Vagina (tissue), 2 donors: ENCODE results near the gene GLYATL1.

Experiments
- CTCF ChIP-seq, 3 experiments: fragments of 450-650 bp in 2 of 3; fragments of 200-600 bp in 1 of 3; sonication (generic) in 1 of 3; IDR thresholded peaks; one replicate each; pipeline ENCODE4 v1.5.1; 2017 to 2019; ENCODE audit warnings: antibody characterized with exemption in 3 of 3, mild to moderate bottlenecking in 2 of 3, moderate library complexity in 2 of 3
- POLR2A ChIP-seq, 2 donors: fragments of 450-650 bp; IDR thresholded peaks; one replicate each; pipeline ENCODE4 v1.6.1; 2017; ENCODE audit warnings: antibody characterized with exemption in 2 of 2, mild to moderate bottlenecking in 2 of 2, moderate library complexity in 2 of 2
- POLR2AphosphoS5 ChIP-seq, 2 donors: sonication (generic); formaldehyde crosslinking; IDR thresholded peaks; one replicate each; pipeline ENCODE4 v1.9.0; 2017; ENCODE audit warnings: antibody characterized with exemption in 2 of 2, mild to moderate bottlenecking in 2 of 2, low read depth in 1 of 2; ENCODE audit not compliant: insufficient read depth in 1 of 2

GRCh38 chr11:58905721-58906547 is 33.4 kb upstream of the GLYATL1 start:
- TF ChIP-seq CTCF (IDR thresholded peaks at IDR 0.05) (peak in 1 of 3 experiments; percentile 19), POLR2AphosphoS5 (IDR thresholded peaks at IDR 0.05; ENCODE audit: insufficient read depth in 1 of 2, low read depth in 1 of 2) (peak in 1 of 2 donors; percentile 32), POLR2A (IDR thresholded peaks at IDR 0.05) (no peak)
